GM23338 (cell line): Measurements from ENCODE around the gene SPATS2. TPM values are rescaled to one million over a fixed set of nuclear protein-coding genes. Genes with fewer than 3 reads are reported as not detected.
A peak's percentile ranks its signal among the peaks of the same experiment; 100 is the strongest.

Source experiments
- ATAC-seq: fragments of 200-7000 bp; cut with Tn5 transposase; 3 replicates; pipeline ENCODE4 v1.9.1; 2020
- DNase-seq: peaks from one replicate; pipeline ENCODE4 v3.0.0-alpha.2; 2015; ENCODE audit warnings: low spot score
- H2AFZ ChIP-seq: fragments of 200-600 bp; sonication (generic); 2 replicates; pipeline ENCODE4 v1.8.0; 2016; ENCODE audit warnings: antibody characterized with exemption, mild to moderate bottlenecking, moderate library complexity
- H3F3A ChIP-seq: fragments of 200-600 bp; sonication (generic); replicated peaks from 2 replicates; pipeline ENCODE4 v1.8.0; 2017; ENCODE audit warnings: antibody characterized with exemption, mixed run types, low read depth
- H3K27ac ChIP-seq: fragments of 200-600 bp; sonication (generic); 2 replicates; pipeline ENCODE4 v1.6.1; 2016; ENCODE audit warnings: low read depth
- H3K27me3 ChIP-seq: fragments of 200-600 bp; sonication (generic); 2 replicates; pipeline ENCODE4 v1.8.0; 2016; ENCODE audit warnings: mild to moderate bottlenecking, mixed run types, moderate library complexity; ENCODE audit not compliant: insufficient read depth
- H3K36me3 ChIP-seq: fragments of 200-600 bp; sonication (generic); 2 replicates; pipeline ENCODE4 v1.8.0; 2016; ENCODE audit warnings: mild to moderate bottlenecking; ENCODE audit not compliant: insufficient read depth
- H3K4me1 ChIP-seq: fragments of 200-600 bp; sonication (generic); 2 replicates; pipeline ENCODE4 v1.8.0; 2016; ENCODE audit warnings: mild to moderate bottlenecking, moderate library complexity; ENCODE audit not compliant: insufficient read depth
- H3K4me2 ChIP-seq: fragments of 200-600 bp; sonication (generic); 2 replicates; pipeline ENCODE4 v1.7.1; 2017; ENCODE audit warnings: mixed run types
- H3K4me3 ChIP-seq: fragments of 200-600 bp; sonication (generic); 2 replicates; pipeline ENCODE4 v1.6.1; 2016; ENCODE audit warnings: mixed run types
- H3K79me2 ChIP-seq: fragments of 200-600 bp; sonication (generic); replicated peaks from 2 replicates; pipeline ENCODE4 v1.8.0; 2017; ENCODE audit warnings: mild to moderate bottlenecking; ENCODE audit not compliant: insufficient read depth
- H3K9me2 ChIP-seq: fragments of 200-600 bp; sonication (generic); 2 replicates; pipeline ENCODE4 v1.8.0; 2017; ENCODE audit not compliant: insufficient read depth
- H4K20me1 ChIP-seq: fragments of 200-600 bp; sonication (generic); replicated peaks from 2 replicates; pipeline ENCODE4 v1.8.0; 2017; ENCODE audit warnings: mild to moderate bottlenecking; ENCODE audit not compliant: insufficient read depth
- H3K27ac Mint-ChIP-seq: 2 replicates; pipeline ENCODE4 v1.8.0; 2020; ENCODE audit warnings: inconsistent platforms, mild to moderate bottlenecking, moderate library complexity, mixed read lengths
- H3K27me3 Mint-ChIP-seq: 3 replicates; pipeline ENCODE4 v1.8.0; 2022; ENCODE audit warnings: low read depth, mild to moderate bottlenecking, moderate library complexity, mixed read lengths, inconsistent platforms; ENCODE audit not compliant: insufficient read depth, poor library complexity
- H3K36me3 Mint-ChIP-seq: 3 replicates; pipeline ENCODE4 v1.8.0; 2021; ENCODE audit warnings: low read depth, mild to moderate bottlenecking, inconsistent platforms, moderate library complexity, mixed read lengths
- H3K4me1 Mint-ChIP-seq: 3 replicates; pipeline ENCODE4 v1.8.0; 2020; ENCODE audit warnings: mild to moderate bottlenecking, inconsistent platforms, mixed read lengths
- H3K4me3 Mint-ChIP-seq: 3 replicates; pipeline ENCODE4 v1.8.0; 2021; ENCODE audit warnings: moderate library complexity, mild to moderate bottlenecking, inconsistent platforms, mixed read lengths
- H3K9me3 Mint-ChIP-seq: 3 replicates; pipeline ENCODE4 v1.8.0; 2020; ENCODE audit warnings: moderate library complexity, mild to moderate bottlenecking, inconsistent platforms, mixed read lengths
- ETS1 ChIP-seq: IDR thresholded peaks from 2 replicates; pipeline ENCODE4 v1.6.1; 2016; ENCODE audit warnings: antibody characterized with exemption
- POLR2AphosphoS5 ChIP-seq: IDR thresholded peaks from 2 replicates; pipeline ENCODE4 v1.6.1; 2016; ENCODE audit warnings: antibody characterized with exemption, low read depth
- REST ChIP-seq: IDR thresholded peaks from one replicate; pipeline ENCODE4 v1.6.1; 2018; ENCODE audit warnings: antibody characterized with exemption; ENCODE audit not compliant: unreplicated experiment
- polyA plus RNA-seq: library from polyadenylated mRNA; unstranded; fragments of >200 nt; fragmentation: Nextera tagmentation; extraction: Ambion mirVana; gene quantifications from 2 replicates; pipeline ENCODE4 v1.2.1, GENCODE V29; 2016
- total RNA-seq: library from RNA; depleted of rRNA; stranded (reverse); fragments of >200 nt; shearing (Covaris generic); gene quantifications from 2 replicates; pipeline ENCODE4 v1.2.3, GENCODE V29; 2014
- TF ChIP-seq, protein P1 (sequence below): fragments of 250-450 bp; sonication (Bioruptor Pico); IDR thresholded peaks from 2 replicates; pipeline ENCODE4 v1.5.0; 2020; ENCODE audit warnings: mild to moderate bottlenecking, moderate library complexity

The SPATS2 gene
- total and polyA plus RNA-seq, 2 experiments from 2014 or later: 20.6 to 61.0 TPM

- no peaks in the 10 kb centered on the region for H4K20me1 ChIP-seq
- TF ChIP-seq, protein P1, sequence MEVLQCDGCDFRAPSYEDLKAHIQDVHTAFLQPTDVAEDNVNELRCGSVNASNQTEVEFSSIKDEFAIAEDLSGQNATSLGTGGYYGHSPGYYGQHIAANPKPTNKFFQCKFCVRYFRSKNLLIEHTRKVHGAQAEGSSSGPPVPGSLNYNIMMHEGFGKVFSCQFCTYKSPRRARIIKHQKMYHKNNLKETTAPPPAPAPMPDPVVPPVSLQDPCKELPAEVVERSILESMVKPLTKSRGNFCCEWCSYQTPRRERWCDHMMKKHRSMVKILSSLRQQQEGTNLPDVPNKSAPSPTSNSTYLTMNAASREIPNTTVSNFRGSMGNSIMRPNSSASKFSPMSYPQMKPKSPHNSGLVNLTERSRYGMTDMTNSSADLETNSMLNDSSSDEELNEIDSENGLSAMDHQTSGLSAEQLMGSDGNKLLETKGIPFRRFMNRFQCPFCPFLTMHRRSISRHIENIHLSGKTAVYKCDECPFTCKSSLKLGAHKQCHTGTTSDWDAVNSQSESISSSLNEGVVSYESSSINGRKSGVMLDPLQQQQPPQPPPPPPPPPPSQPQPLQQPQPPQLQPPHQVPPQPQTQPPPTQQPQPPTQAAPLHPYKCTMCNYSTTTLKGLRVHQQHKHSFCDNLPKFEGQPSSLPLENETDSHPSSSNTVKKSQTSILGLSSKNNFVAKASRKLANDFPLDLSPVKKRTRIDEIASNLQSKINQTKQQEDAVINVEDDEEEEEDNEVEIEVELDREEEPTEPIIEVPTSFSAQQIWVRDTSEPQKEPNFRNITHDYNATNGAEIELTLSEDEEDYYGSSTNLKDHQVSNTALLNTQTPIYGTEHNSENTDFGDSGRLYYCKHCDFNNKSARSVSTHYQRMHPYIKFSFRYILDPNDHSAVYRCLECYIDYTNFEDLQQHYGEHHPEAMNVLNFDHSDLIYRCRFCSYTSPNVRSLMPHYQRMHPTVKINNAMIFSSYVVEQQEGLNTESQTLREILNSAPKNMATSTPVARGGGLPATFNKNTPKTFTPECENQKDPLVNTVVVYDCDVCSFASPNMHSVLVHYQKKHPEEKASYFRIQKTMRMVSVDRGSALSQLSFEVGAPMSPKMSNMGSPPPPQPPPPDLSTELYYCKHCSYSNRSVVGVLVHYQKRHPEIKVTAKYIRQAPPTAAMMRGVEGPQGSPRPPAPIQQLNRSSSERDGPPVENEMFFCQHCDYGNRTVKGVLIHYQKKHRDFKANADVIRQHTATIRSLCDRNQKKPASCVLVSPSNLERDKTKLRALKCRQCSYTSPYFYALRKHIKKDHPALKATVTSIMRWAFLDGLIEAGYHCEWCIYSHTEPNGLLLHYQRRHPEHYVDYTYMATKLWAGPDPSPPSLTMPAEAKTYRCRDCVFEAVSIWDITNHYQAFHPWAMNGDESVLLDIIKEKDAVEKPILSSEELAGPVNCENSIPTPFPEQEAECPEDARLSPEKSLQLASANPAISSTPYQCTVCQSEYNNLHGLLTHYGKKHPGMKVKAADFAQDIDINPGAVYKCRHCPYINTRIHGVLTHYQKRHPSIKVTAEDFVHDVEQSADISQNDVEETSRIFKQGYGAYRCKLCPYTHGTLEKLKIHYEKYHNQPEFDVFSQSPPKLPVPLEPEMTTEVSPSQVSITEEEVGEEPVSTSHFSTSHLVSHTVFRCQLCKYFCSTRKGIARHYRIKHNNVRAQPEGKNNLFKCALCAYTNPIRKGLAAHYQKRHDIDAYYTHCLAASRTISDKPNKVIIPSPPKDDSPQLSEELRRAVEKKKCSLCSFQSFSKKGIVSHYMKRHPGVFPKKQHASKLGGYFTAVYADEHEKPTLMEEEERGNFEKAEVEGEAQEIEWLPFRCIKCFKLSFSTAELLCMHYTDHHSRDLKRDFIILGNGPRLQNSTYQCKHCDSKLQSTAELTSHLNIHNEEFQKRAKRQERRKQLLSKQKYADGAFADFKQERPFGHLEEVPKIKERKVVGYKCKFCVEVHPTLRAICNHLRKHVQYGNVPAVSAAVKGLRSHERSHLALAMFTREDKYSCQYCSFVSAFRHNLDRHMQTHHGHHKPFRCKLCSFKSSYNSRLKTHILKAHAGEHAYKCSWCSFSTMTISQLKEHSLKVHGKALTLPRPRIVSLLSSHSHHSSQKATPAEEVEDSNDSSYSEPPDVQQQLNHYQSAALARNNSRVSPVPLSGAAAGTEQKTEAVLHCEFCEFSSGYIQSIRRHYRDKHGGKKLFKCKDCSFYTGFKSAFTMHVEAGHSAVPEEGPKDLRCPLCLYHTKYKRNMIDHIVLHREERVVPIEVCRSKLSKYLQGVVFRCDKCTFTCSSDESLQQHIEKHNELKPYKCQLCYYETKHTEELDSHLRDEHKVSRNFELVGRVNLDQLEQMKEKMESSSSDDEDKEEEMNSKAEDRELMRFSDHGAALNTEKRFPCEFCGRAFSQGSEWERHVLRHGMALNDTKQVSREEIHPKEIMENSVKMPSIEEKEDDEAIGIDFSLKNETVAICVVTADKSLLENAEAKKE (CRISPR knock-in tag): no peak
- no peak for TF ChIP-seq ETS1
- no peak for TF ChIP-seq REST
- no peak for TF ChIP-seq POLR2AphosphoS5
- H3K36me3 ChIP-seq: no peaks in the 10 kb centered on the region; the same call in 1 of the 2 replicates
- Mint-ChIP-seq H3K9me3 (no peaks in the 10 kb centered on the region), H3K4me1 (no peaks in the 10 kb centered on the region), H3K27ac (no peak overlapping the region), H3K27me3 (no peaks in the 10 kb centered on the region), H3K4me3 (no peak overlapping the region), H3K36me3 (peaks cover 32% of the 10 kb centered on the region; the same call in 2 of the 3 replicates)
- no peaks in the 10 kb centered on the region for H3K79me2 ChIP-seq
- H3K27ac ChIP-seq: no peak overlapping the region
- no peaks in the 10 kb centered on the region for H3K4me1 ChIP-seq
- no peak overlapping the region for H2AFZ ChIP-seq
- ATAC-seq (no peak), DNase-seq (peak; percentile 3)
- H3K27me3 ChIP-seq: no peaks in the 10 kb centered on the region
- no peaks in the 10 kb centered on the region for H3K9me2 ChIP-seq
- no peak overlapping the region for H3K4me3 ChIP-seq
- H3K4me2 ChIP-seq: no peak overlapping the region
- H3F3A ChIP-seq: no peaks in the 10 kb centered on the region
These were observed 136.5 kb downstream of the SPATS2 start for GRCh38 chr12:49503674-49504180.
